BJ (cell line): ENCODE data around the gene SLCO3A1. TPM values are rescaled to one million over a fixed set of nuclear protein-coding genes. Genes with fewer than 3 reads are reported as not detected.

Experiments used
- CTCF ChIA-PET: fragments of 350-600 bp; formaldehyde crosslinking; extraction: SDS; loops from one replicate; lab custom pipeline; 2021; ENCODE audit warnings: antibody characterized with exemption, inconsistent platforms; lab: Yijun Ruan, JAX
- POLR2A ChIA-PET: fragments of 300-600 bp; sonication (Branson Sonifier 250); formaldehyde crosslinking; extraction: SDS; loops from one replicate; lab custom pipeline; 2021; ENCODE audit warnings: antibody characterized with exemption; lab: Charles Lee
- DNase-seq: peaks from one replicate; pipeline ENCODE4 v3.0.0-alpha.2; 2011; ENCODE audit warnings: low read depth
- H3K27me3 ChIP-seq: 2 replicates; pipeline ENCODE4 v1.6.0; 2011; ENCODE audit warnings: low read length; ENCODE audit not compliant: control insufficient read depth, insufficient read depth
- H3K36me3 ChIP-seq: 2 replicates; pipeline ENCODE4 v1.5.1; 2011; ENCODE audit warnings: low read length; ENCODE audit not compliant: control insufficient read depth, insufficient read depth
- H3K4me3 ChIP-seq: 2 replicates; pipeline ENCODE4 v1.5.1; 2011; ENCODE audit warnings: low read depth, mild to moderate bottlenecking, control low read depth, low read length
- CTCF ChIP-seq: IDR thresholded peaks from 2 replicates; pipeline ENCODE4 v1.5.1; 2011; ENCODE audit warnings: low read depth, mild to moderate bottlenecking, control low read depth, inconsistent platforms, low read length, moderate library complexity; ENCODE audit not compliant: insufficient read depth
- polyA plus RNA-seq: library from polyadenylated mRNA; depleted of rRNA; stranded (reverse); fragments of >200 nt; gene quantifications from 2 replicates; pipeline ENCODE4 v1.2.3, GENCODE V29; 2011

Gene SLCO3A1
- polyA plus RNA-seq, 1 experiment, result 7.8 TPM

- DNase-seq, result no peak
- H3K36me3 ChIP-seq, result no peaks in the 10 kb centered on the region
- ChIA-PET CTCF (interaction anchor here (1.9 kb wide), 1 partner anchor 16 kb away, joined by 5 read pairs; no protein-coding TSS in a partner anchor), POLR2A (no interaction called here)
- TF ChIP-seq CTCF, result no peak
- H3K27me3 ChIP-seq, result no peaks in the 10 kb centered on the region
- H3K4me3 ChIP-seq, result no peak overlapping the region
Observed at GRCh38 chr15:92021792-92022191, 168.3 kb downstream of the SLCO3A1 start.

DNA sequence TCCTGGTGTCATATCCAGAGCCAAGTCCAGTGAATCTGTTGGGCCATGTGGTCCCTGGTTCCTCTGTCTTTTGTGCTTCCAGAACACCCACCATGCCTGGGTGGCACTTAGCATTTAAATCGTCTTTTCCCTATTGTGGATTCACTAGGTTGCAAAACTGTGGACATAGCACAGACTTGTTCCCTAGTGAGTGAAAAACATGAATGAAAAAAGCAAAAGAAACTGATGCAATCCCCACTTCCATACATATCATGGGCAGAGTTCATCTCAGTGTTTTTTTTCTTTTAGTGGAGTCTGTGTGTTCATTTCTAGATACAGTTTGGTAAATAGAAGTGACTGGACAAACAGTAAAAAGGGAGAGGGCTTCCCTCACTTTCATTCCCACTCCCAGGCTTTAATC lies 170.5 kb downstream of the SLCO3A1 start:
- H3K4me3 ChIP-seq, result no peak overlapping the region
- CTCF ChIA-PET, result no interaction called here
- H3K36me3 ChIP-seq, result no peaks in the 10 kb centered on the region
- no peak for TF ChIP-seq CTCF
- no peaks in the 10 kb centered on the region for H3K27me3 ChIP-seq
- POLR2A ChIA-PET, result no interaction called here
- DNase-seq, result no peak

DNA sequence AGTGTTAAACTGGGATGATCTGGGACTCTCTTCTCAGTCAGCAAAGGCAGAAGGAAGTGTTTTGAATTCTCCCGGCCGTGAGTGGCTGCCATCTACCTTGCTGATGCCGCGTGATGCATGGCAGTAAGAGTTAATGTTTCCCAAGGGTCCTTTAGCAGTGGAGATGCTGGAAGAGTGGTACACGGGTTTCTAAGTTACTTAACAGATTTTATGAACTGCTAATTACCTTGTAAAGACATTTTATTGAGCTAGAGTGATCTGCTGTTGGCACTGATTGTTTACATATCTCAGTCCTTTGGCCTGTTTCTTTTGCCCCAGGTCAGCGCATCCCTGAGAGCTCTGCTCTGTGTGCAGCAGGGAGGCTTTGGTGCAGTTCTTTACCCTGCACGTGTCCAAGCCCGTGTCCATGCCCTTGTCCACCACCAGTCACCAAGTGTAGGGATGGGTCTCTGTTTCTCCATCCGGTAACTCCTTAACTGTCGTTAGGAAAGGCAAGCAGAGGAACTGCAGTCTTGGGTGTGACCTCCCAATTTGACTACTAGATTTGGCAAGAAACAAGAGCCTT lies 172.3 kb downstream of the SLCO3A1 start:
- no peak for DNase-seq
- ChIA-PET POLR2A (no interaction called here), CTCF (interaction anchor here (1.8 kb wide), 1 partner anchor 19 kb away, joined by 4 read pairs; no protein-coding TSS in a partner anchor)
- no peak for TF ChIP-seq CTCF
- Histone ChIP-seq H3K27me3 (no peaks in the 10 kb centered on the region), H3K4me3 (no peak overlapping the region), H3K36me3 (no peaks in the 10 kb centered on the region)

GRCh38 chr15:92028389-92028724 lies 174.8 kb downstream of the SLCO3A1 start:
- no peak for DNase-seq
- ChIA-PET POLR2A (no interaction called here), CTCF (interaction anchor here (0.5 kb wide), 1 partner anchor 149 kb away, joined by 3 read pairs; no protein-coding TSS in a partner anchor)
- Histone ChIP-seq H3K36me3 (no peaks in the 10 kb centered on the region), H3K27me3 (no peaks in the 10 kb centered on the region), H3K4me3 (no peak overlapping the region)
- TF ChIP-seq CTCF, result no peak

GRCh38 chr15:92029767-92030166 lies 176.3 kb downstream of the SLCO3A1 start:
- POLR2A ChIA-PET, result no interaction called here
- no peak for TF ChIP-seq CTCF
- no peak for DNase-seq
- H3K4me3 ChIP-seq, result no peak overlapping the region
- CTCF ChIA-PET, result no interaction called here
- H3K27me3 ChIP-seq, result no peaks in the 10 kb centered on the region
- H3K36me3 ChIP-seq, result no peaks in the 10 kb centered on the region
